ENCODE results near the gene BRCA1.

DNA sequence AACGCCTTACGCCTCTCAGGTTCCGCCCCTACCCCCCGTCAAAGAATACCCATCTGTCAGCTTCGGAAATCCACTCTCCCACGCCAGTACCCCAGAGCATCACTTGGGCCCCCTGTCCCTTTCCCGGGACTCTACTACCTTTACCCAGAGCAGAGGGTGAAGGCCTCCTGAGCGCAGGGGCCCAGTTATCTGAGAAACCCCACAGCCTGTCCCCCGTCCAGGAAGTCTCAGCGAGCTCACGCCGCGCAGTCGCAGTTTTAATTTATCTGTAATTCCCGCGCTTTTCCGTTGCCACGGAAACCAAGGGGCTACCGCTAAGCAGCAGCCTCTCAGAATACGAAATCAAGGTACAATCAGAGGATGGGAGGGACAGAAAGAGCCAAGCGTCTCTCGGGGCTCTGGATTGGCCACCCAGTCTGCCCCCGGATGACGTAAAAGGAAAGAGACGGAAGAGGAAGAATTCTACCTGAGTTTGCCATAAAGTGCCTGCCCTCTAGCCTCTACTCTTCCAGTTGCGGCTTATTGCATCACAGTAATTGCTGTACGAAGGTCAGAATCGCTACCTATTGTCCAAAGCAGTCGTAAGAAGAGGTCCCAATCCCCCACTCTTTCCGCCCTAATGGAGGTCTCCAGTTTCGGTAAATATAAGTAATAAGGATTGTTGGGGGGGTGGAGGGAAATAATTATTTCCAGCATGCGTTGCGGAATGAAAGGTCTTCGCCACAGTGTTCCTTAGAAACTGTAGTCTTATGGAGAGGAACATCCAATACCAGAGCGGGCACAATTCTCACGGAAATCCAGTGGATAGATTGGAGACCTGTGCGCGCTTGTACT lies at the start of gene BRCA1:
- peak; percentile 79 for TF ChIP-seq POLR2AphosphoS5 (IDR thresholded peaks at IDR 0.05)
- TF ChIP-seq, protein P1, sequence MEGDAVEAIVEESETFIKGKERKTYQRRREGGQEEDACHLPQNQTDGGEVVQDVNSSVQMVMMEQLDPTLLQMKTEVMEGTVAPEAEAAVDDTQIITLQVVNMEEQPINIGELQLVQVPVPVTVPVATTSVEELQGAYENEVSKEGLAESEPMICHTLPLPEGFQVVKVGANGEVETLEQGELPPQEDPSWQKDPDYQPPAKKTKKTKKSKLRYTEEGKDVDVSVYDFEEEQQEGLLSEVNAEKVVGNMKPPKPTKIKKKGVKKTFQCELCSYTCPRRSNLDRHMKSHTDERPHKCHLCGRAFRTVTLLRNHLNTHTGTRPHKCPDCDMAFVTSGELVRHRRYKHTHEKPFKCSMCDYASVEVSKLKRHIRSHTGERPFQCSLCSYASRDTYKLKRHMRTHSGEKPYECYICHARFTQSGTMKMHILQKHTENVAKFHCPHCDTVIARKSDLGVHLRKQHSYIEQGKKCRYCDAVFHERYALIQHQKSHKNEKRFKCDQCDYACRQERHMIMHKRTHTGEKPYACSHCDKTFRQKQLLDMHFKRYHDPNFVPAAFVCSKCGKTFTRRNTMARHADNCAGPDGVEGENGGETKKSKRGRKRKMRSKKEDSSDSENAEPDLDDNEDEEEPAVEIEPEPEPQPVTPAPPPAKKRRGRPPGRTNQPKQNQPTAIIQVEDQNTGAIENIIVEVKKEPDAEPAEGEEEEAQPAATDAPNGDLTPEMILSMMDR (IDR thresholded peaks at IDR 0.05; ENCODE audit: poor library complexity, severe bottlenecking) = peak; percentile 45
- peak; percentile 45 for TF ChIP-seq EP300 (conservative IDR thresholded peaks at IDR 0.05; ENCODE audit: poor library complexity, severe bottlenecking)
- TF ChIP-seq EZH2 (IDR thresholded peaks at IDR 0.05; ENCODE audit: borderline replicate concordance, insufficient read depth, low read length, poor library complexity, severe bottlenecking) = no peak
- peak; percentile 67 for TF ChIP-seq RAD21 (conservative IDR thresholded peaks at IDR 0.05)

Data from neural cell (in vitro differentiated cells).